HUES48 (cell line): ENCODE results near the gene SHPK.

Experiments
- H3K27ac ChIP-seq: one replicate; pipeline ENCODE4 v1.7.0; 2013; ENCODE audit warnings: low read depth, low read length, inconsistent platforms
- H3K27me3 ChIP-seq: 2 replicates; pipeline ENCODE4 v1.6.1; 2013; ENCODE audit warnings: mild to moderate bottlenecking, low read length; ENCODE audit not compliant: control insufficient read depth, insufficient read depth
- H3K36me3 ChIP-seq: 2 replicates; pipeline ENCODE4 v1.6.1; 2013; ENCODE audit warnings: low read length; ENCODE audit not compliant: control insufficient read depth, insufficient read depth
- H3K4me1 ChIP-seq: 2 replicates; pipeline ENCODE4 v1.6.1; 2013; ENCODE audit warnings: mild to moderate bottlenecking, low read length; ENCODE audit not compliant: control insufficient read depth, insufficient read depth
- H3K4me3 ChIP-seq: 2 replicates; pipeline ENCODE4 v1.5.1; 2013; ENCODE audit warnings: mild to moderate bottlenecking, low read depth, low read length
- H3K9ac ChIP-seq: 2 replicates; pipeline ENCODE4 v1.6.1; 2013; ENCODE audit warnings: mild to moderate bottlenecking, low read depth, low read length, moderate library complexity
- H3K9me3 ChIP-seq: 2 replicates; pipeline ENCODE4 v1.6.1; 2013; ENCODE audit warnings: low read length; ENCODE audit not compliant: control insufficient read depth, insufficient read depth

SHPK gene, protein sequence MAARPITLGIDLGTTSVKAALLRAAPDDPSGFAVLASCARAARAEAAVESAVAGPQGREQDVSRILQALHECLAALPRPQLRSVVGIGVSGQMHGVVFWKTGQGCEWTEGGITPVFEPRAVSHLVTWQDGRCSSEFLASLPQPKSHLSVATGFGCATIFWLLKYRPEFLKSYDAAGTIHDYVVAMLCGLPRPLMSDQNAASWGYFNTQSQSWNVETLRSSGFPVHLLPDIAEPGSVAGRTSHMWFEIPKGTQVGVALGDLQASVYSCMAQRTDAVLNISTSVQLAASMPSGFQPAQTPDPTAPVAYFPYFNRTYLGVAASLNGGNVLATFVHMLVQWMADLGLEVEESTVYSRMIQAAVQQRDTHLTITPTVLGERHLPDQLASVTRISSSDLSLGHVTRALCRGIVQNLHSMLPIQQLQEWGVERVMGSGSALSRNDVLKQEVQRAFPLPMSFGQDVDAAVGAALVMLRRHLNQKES

DNA sequence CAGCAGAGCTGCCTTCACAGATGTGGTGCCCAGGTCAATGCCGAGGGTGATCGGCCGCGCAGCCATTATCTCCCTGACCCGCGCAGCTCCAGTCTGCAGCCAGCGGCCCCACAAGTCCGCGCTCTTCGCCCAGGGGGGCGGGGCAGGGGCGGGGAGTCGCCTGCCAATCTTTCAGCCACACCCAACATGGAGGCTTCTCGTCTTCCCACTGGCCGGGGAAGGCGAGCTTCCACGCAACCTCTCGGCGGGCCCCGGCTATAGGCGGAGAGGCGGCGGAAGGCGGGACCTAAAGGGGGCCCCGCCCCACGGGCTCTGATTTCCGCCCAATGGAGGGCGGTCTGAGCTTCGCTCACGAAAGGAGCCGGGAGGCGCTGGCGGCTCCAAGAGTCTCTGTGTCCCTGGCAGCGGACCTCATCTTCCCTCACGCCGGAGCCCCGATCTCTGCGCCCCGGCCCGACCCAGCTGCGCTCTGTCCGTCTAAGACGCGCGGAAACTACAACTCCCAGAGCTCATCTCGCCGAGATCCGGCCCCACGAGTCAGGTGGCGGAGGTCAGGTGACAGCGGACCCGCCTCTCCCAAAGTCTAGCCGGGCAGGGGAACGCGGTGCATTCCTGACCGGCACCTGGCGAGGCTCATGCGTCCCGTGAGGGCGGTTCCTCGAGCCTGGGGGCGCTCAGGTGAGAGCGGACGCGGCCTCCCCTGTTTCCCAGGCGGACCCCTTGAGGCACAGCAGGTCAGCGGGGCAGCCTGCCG is at the start of gene SHPK, which contains the start of gene CTNS:
Gene SHPK (minus strand): TSS at position 97 of the 754 bp plus-strand sequence. CDS start 31 bp downstream, at position 66.
Gene CTNS (plus strand): TSS at position 607 of the 754 bp plus-strand sequence. CDS start 3,447 bp downstream, outside the sequence.
- peak within 1 kb of the TSS; percentile 99 for H3K27ac ChIP-seq
- peaks cover 16% of the 10 kb centered on the region for H3K36me3 ChIP-seq
- H3K9me3 ChIP-seq = no peaks in the 10 kb centered on the region
- peaks cover 8% of the 10 kb centered on the region for H3K4me1 ChIP-seq
- peak within 1 kb of the TSS; percentile 90 for H3K9ac ChIP-seq
- no peaks in the 10 kb centered on the region for H3K27me3 ChIP-seq
- H3K4me3 ChIP-seq = peak within 1 kb of the TSS; percentile 88

DNA sequence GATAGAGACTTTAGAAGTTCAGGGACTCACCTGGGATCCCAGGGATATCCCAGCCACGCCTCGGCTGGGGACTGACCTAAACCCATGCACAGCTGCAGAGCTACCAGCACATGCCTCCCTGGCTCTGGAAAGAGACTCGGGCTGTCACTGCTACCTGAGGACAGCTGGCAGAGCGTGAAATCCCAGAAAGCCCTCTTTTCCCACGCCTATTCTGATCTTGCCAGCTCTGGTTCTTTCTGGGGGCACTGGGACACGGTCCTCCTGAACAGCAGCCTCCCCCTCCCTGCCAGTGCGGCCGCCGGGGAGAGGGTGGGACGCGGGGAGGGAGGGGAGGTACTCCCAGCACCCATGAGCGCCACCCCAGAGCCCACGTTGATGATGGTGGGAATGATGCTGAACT is 49.1 kb upstream of the SHPK start:
- Histone ChIP-seq H3K27ac (no peak overlapping the region), H3K36me3 (no peaks in the 10 kb centered on the region), H3K9ac (no peak overlapping the region), H3K4me1 (no peaks in the 10 kb centered on the region), H3K27me3 (no peaks in the 10 kb centered on the region), H3K9me3 (no peaks in the 10 kb centered on the region), H3K4me3 (no peak overlapping the region)

DNA sequence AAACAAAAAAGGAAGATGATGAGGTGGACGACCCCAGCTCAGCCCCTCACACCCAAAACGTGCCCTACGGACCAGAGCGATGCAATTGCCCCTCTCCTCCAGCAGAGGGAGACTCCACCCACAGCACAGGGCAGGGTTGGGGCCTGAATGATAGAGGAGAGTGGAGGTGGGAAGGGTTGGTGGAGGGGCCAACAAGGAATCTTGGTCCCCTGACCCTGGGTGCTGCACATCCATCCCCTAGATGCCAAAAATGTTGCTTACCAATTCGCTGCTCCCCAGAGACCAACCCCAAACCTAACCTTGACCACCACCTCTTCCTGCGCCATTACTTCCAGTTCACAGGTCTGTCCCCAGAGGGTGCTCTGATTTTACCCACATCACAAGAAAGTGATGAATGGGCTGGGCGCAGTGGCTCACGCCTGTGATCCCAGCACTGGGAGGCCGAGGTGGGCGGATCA is 47.0 kb upstream of the SHPK start:
- Histone ChIP-seq H3K4me1 (0 out of 2 replicates have a peak, but pooled peaks cover 5% of the 10 kb centered on the region), H3K27ac (no peak overlapping the region), H3K9me3 (no peaks in the 10 kb centered on the region), H3K9ac (no peak overlapping the region), H3K27me3 (no peaks in the 10 kb centered on the region), H3K36me3 (no peaks in the 10 kb centered on the region), H3K4me3 (no peak overlapping the region)

DNA sequence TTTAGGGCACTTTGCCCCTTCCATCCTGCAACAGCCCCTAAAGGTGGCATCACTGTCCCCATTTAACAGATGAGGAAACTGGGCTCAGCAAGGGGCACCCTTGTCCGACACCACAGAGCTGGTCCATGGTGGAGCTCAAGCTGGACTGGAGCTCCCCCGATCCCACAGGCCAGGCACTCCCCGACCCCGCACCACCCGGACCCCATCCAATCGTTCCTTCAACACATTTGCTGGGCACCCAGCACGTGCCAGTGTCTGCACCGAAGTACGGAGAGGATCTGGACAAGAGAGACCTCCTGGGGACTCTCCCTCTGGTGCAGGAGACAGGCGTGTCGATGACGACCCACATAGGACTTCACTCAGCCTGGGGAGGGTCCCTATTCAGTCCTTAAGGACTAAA is 46.0 kb upstream of the SHPK start:
- Histone ChIP-seq H3K27me3 (no peaks in the 10 kb centered on the region), H3K27ac (no peak overlapping the region), H3K36me3 (no peaks in the 10 kb centered on the region), H3K9ac (no peak overlapping the region), H3K4me3 (no peak overlapping the region), H3K9me3 (no peaks in the 10 kb centered on the region), H3K4me1 (peaks cover 5% of the 10 kb centered on the region; the same call in 1 of the 2 replicates)

DNA sequence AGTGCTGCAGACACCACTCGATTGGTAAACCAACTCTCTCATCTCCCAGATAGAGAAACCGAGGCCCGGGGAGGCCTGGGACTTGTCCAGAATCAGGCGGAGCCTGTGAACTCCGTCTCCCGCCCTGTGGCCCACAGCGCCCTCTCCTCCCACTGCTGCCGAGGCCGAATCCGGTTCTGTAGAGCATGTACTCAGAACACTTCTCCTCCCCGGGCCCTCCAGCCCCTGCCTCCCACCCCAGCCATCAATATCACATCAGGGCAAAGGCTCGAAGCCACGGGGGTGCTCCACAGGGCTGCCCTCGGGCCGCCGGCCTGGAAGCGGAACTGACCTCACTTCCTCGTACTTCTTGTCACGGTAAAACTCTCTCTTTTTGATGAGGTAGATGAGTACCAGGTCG is 45.5 kb upstream of the SHPK start:
- no peak overlapping the region for H3K9ac ChIP-seq
- peaks cover 5% of the 10 kb centered on the region; the same call in 1 of the 2 replicates for H3K4me1 ChIP-seq
- H3K4me3 ChIP-seq = no peak overlapping the region
- H3K9me3 ChIP-seq = no peaks in the 10 kb centered on the region
- no peaks in the 10 kb centered on the region for H3K36me3 ChIP-seq
- no peaks in the 10 kb centered on the region for H3K27me3 ChIP-seq
- no peak overlapping the region for H3K27ac ChIP-seq

DNA sequence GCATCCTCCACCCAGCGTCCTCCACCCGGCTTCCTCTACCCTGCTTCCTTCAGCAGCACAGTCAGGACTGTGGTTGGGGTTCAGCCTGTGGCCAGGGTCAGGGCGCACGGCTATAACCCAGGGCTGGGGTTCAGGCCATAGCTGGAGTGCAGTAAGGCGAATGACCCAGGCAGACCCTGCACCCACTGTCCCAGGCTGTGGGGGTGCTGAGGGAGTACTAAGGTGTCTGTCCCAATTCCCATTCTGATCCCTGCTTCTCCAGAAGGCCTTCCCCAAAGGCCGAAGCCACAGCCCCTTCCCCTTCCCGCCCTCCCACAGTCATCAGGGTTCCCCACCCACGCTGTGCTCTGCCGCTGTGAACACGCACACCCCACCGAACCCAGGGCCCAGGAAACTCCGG is 45.0 kb upstream of the SHPK start:
- Histone ChIP-seq H3K9ac (no peak overlapping the region), H3K9me3 (no peaks in the 10 kb centered on the region), H3K4me1 (peaks cover 5% of the 10 kb centered on the region; the same call in 1 of the 2 replicates), H3K36me3 (no peaks in the 10 kb centered on the region), H3K4me3 (no peak overlapping the region), H3K27me3 (no peaks in the 10 kb centered on the region), H3K27ac (no peak overlapping the region)

DNA sequence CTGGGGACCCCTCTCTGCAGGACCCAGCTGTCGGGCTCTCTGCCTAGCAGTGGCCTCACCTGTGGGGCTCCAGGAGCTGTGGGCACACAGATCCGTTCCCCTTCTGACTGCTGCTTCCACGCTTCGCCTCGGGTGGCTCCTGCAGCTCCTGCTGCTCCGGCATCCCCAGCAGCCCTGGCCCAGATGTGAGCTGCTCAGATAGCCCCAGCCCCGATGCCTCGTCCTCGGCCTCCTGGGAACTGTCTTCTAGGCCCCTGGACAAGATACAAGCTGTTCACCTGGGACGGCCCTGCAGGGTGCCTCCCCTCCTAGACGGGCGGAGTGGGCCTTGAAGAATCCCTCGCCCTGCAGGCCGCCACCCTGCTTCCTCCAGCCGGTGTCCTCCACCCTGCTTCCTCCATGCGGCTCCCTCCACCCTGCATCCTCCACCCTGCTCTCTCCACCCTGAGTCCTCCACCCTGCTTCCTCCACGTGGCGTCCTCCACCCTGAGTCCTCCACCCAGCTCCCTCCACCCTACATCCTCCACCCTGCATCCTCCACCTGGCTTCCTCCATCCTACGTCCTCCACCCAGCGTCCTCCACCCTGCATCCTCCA is 43.6 kb upstream of the SHPK start:
- H3K27me3 ChIP-seq = no peaks in the 10 kb centered on the region
- H3K27ac ChIP-seq = no peak overlapping the region
- no peaks in the 10 kb centered on the region for H3K36me3 ChIP-seq
- peaks cover 5% of the 10 kb centered on the region; the same call in 1 of the 2 replicates for H3K4me1 ChIP-seq
- no peaks in the 10 kb centered on the region for H3K9me3 ChIP-seq
- no peak overlapping the region for H3K9ac ChIP-seq
- no peak overlapping the region for H3K4me3 ChIP-seq

DNA sequence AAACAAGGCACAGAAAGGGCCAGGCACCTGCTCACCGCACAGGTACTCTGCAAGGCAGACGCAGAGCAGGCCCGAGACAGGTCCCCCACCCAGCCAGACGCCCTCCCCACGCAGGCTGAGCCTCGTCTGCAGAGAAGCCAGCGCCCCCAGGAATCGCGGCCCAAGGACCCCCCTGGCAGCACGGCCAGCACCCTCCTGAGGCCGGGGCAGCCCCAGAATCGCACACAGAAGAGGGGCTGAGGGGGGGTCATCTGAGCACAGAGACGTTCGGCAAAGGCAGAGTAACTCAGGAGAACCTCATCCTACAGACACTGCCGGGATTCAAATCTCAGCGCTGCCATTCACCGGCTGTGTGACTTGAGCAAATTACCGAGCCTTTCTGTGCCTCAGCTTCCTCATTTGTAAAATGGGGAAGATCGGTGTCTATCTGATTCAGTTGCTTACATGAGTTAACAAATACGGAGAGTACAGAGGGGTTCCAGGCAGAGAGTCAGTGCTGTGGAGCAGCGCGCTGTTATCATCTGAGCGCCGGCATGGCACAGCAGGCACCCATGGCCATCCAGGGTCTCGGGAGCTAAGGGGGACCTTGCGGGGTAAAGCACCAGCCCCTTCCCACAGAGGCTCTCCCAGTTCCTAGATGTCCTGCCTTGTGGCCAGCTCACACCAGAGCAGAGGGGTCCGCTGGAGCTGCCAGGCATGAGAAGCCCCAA is 42.9 kb upstream of the SHPK start:
- Histone ChIP-seq H3K27me3 (no peaks in the 10 kb centered on the region), H3K27ac (no peak overlapping the region), H3K4me3 (no peak overlapping the region), H3K9me3 (no peaks in the 10 kb centered on the region), H3K4me1 (peaks cover 5% of the 10 kb centered on the region; the same call in 1 of the 2 replicates), H3K36me3 (no peaks in the 10 kb centered on the region), H3K9ac (no peak overlapping the region)

DNA sequence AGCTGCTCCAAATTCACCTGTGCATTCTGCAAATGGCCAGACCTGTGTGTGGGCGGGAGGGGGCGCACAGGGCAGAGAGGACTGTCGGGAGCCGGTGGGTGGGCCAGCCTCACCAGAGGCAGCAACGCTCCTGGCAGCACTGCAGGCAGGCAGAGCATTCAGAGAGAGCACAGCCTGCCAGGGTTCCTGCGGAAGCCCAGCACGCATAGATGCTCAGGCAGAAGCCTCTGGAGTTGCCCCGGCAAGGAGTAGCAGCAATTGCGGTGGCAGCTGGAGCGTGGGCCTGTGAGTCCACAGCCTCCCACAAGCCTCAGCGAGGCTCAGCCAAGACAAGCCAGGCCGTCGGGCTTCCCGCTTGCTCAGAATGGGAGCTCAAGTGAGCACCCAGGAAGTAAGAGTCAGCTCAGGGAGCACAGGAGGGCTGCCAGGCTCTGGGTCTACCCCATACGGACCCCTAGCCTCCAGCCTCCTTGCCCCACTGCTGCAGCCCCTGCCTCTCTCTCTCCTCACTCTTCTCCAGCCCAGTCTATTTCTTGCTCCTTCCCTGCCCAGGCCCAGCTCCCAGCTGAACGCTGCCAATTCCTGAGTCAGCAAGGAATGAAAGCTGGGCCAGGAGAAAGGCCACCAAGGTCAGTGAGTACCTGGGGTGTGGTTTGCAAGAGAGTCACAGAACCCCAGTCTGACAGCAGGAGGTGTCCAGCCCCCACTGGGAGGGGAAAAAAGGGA is 42.2 kb upstream of the SHPK start:
- no peaks in the 10 kb centered on the region for H3K9me3 ChIP-seq
- H3K27me3 ChIP-seq = no peaks in the 10 kb centered on the region
- H3K36me3 ChIP-seq = no peaks in the 10 kb centered on the region
- no peak overlapping the region for H3K9ac ChIP-seq
- H3K4me1 ChIP-seq = peaks cover 5% of the 10 kb centered on the region; the same call in 1 of the 2 replicates
- H3K4me3 ChIP-seq = no peak overlapping the region
- no peak overlapping the region for H3K27ac ChIP-seq

DNA sequence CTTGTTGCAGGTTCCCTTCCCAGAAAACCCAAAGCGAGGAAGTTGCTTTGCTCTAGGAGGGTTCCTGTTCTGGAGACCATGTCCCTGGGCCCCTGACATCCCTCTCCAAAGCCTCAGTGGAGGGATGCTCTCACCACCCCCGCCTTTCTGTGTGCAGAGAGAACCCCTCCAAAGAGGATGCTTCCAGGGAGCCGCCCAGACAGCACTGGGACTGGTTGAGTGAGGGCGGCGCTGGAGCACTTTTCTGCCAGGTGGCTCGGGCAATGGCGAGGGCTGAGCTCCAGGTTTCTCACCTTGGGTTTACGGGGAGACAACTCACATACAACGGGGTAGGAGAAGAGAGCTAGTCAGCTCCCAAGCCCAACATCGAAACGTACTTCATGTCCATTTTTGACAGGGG is 39.8 kb upstream of the SHPK start:
- Histone ChIP-seq H3K4me3 (no peak overlapping the region), H3K27me3 (no peaks in the 10 kb centered on the region), H3K9me3 (no peaks in the 10 kb centered on the region), H3K36me3 (0 out of 2 replicates have a peak, but pooled peaks cover 5% of the 10 kb centered on the region), H3K27ac (no peak overlapping the region), H3K9ac (no peak overlapping the region), H3K4me1 (peaks cover 5% of the 10 kb centered on the region; the same call in 1 of the 2 replicates)
